Mucosa of descending colon (tissue), 3 donors: ENCODE measurements around the gene PEAK1. TPM values are rescaled to one million over a fixed set of nuclear protein-coding genes. Genes with fewer than 3 reads are reported as not detected.

ENCODE experiments used
- ATAC-seq: fragments of 200-7000 bp; cut with Tn5 transposase; one replicate; pipeline ENCODE4 v1.9.1; 2020; ENCODE audit warnings: mild to moderate bottlenecking, moderate library complexity
- DNase-seq, 3 donors: peaks; one replicate each; pipeline ENCODE4 v3.0.0-alpha.2; 2020
- H3K36me3 ChIP-seq: fragments of 200-600 bp; one replicate; pipeline ENCODE4 v1.8.0; 2021; ENCODE audit warnings: low read depth, mild to moderate bottlenecking
- H3K4me1 ChIP-seq: fragments of 200-600 bp; one replicate; pipeline ENCODE4 v1.8.0; 2021; ENCODE audit warnings: low read depth, mild to moderate bottlenecking
- H3K4me3 ChIP-seq: fragments of 200-600 bp; one replicate; pipeline ENCODE4 v1.8.0; 2021; ENCODE audit warnings: mild to moderate bottlenecking
- H3K9me3 ChIP-seq: fragments of 200-600 bp; one replicate; pipeline ENCODE4 v1.8.0; 2021; ENCODE audit warnings: mild to moderate bottlenecking
- intact Hi-C, 2 donors: fragments of 100-400 bp; cut with DNase I in 1 of 2; cut with micrococcal nuclease in 1 of 2; formaldehyde crosslinking; loops; one replicate each; pipeline versions ENCODE4 v1.11.0 to v1.11.1; 2022; cut with DNase I, micrococcal nuclease
- total RNA-seq, 3 donors: library from RNA; stranded (reverse); fragmentation: NEBNext Ultra II Directional in 2 of 3; extraction: Animal tissue kit (Norgen Biotek cat#: 25700) in 2 of 3; gene quantifications; one replicate each; pipeline versions ENCODE4 v1.2.1 to v1.2.4, GENCODE V29; 2021 to 2023
- TF ChIP-seq, protein P1 (sequence below): fragments of 200-600 bp; IDR thresholded peaks from one replicate; pipeline ENCODE4 v1.8.0; 2022; ENCODE audit warnings: antibody characterized with exemption, mild to moderate bottlenecking
- donor health status: DM: no; HTN: no; CAD: no; lungs with moderate emphysema.
- donor health status: DM: no; HTN: no; CAD: no.
- donor health status: DM: no; HTN: yes; CAD: no.

The PEAK1 gene
- total RNA-seq, 3 donors from 2014 or later = 47.9 to 75.3 (median 65.7) TPM

DNA sequence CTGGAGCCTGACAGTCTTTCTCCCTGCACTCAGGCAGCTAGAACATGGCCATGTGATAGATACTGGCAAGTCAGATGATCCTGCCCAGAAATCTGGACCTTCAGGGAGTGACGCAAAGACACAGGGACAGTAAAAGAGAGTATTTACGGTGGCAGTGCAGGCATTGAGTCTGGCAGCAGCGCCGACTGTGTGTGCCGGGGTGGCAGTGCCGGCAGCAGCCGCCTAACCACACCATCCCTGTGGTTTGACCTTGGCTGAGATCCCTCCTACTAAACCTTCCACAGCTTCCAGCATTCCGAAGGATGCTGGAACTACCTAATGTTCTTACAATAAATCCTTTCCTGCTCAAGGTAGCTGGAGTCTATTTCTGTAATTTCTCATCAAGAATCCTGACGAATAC is 344.4 kb downstream of the PEAK1 start:
- intact Hi-C loops = no loop called here
- no peaks in the 10 kb centered on the region for H3K9me3 ChIP-seq
- H3K4me3 ChIP-seq = no peak overlapping the region
- TF ChIP-seq, protein P1, sequence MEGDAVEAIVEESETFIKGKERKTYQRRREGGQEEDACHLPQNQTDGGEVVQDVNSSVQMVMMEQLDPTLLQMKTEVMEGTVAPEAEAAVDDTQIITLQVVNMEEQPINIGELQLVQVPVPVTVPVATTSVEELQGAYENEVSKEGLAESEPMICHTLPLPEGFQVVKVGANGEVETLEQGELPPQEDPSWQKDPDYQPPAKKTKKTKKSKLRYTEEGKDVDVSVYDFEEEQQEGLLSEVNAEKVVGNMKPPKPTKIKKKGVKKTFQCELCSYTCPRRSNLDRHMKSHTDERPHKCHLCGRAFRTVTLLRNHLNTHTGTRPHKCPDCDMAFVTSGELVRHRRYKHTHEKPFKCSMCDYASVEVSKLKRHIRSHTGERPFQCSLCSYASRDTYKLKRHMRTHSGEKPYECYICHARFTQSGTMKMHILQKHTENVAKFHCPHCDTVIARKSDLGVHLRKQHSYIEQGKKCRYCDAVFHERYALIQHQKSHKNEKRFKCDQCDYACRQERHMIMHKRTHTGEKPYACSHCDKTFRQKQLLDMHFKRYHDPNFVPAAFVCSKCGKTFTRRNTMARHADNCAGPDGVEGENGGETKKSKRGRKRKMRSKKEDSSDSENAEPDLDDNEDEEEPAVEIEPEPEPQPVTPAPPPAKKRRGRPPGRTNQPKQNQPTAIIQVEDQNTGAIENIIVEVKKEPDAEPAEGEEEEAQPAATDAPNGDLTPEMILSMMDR = no peak
- no peaks in the 10 kb centered on the region for H3K36me3 ChIP-seq
- ATAC-seq (peak; percentile 33), DNase-seq (no peak)
- peaks cover 5% of the 10 kb centered on the region for H3K4me1 ChIP-seq

DNA sequence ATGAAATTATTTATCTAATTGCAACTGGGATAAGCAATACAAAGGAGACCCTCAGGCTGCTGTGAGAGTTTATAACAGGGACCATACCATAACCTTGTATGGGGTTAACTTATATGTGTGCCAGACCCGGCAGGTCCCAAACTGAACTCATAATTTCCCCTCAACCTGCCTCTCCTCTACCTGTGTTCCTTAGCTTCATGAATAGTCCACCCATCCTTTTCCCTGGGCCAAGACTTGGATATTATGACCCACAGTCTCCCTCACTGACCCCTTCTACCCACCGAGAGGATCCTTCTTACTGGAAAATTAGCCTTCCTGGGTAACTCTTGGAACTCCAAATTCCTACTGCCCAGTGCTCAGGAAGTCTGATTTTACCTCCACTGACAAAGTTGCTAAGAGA is 345.6 kb downstream of the PEAK1 start:
- intact Hi-C loops = no loop called here
- TF ChIP-seq, protein P1 = no peak
- DNase-seq (no peak), ATAC-seq (no peak)
- H3K4me1 ChIP-seq = peaks cover 11% of the 10 kb centered on the region
- no peak overlapping the region for H3K4me3 ChIP-seq
- no peaks in the 10 kb centered on the region for H3K36me3 ChIP-seq
- H3K9me3 ChIP-seq = no peaks in the 10 kb centered on the region

DNA sequence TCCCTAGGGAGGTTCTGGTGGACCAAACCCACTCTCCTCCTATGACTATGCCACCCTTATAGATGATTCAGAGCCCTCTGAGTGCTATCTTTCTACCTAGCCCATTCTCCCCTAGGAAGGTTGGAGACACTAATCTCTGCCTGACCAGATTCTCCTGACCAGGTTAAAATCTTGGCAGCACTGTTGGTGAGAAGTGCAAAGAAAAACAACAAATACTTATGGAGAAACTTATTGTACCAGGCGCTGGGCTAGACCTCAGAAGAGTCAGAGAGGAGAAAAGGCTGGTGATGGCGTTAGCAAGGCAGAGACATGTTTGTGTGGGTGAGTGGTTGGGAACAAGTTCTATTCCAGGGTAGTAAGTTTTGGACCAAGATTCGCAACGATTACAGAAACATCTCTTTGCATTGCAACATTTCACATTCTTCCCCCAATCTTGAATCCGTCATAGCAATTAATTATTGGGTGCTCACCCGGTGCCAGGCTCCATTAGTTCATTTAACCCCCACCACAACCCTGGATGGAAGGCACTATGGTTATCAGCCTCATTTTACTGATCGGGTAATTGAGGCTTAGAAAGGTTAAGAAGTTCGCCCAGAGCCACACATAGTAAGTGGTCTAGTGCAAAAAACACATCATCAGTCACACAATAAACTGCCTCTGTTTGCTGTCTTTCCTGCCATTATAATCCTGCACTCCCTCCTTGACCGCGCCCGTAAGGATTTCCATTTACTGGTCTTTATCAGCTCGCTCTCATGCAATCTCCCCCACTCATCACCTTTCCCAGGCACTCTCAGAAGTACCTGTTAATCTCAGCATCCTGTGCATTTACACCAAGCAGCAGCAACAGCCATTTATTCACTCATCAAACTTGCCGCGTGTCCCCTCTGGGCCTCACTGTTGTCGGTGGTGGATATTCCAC is 348.3 kb downstream of the PEAK1 start:
- ATAC-seq (no peak), DNase-seq (no peak)
- H3K36me3 ChIP-seq = no peaks in the 10 kb centered on the region
- intact Hi-C loops = no loop called here
- no peaks in the 10 kb centered on the region for H3K9me3 ChIP-seq
- peaks cover 30% of the 10 kb centered on the region for H3K4me1 ChIP-seq
- H3K4me3 ChIP-seq = no peak overlapping the region
- TF ChIP-seq, protein P1 = no peak

DNA sequence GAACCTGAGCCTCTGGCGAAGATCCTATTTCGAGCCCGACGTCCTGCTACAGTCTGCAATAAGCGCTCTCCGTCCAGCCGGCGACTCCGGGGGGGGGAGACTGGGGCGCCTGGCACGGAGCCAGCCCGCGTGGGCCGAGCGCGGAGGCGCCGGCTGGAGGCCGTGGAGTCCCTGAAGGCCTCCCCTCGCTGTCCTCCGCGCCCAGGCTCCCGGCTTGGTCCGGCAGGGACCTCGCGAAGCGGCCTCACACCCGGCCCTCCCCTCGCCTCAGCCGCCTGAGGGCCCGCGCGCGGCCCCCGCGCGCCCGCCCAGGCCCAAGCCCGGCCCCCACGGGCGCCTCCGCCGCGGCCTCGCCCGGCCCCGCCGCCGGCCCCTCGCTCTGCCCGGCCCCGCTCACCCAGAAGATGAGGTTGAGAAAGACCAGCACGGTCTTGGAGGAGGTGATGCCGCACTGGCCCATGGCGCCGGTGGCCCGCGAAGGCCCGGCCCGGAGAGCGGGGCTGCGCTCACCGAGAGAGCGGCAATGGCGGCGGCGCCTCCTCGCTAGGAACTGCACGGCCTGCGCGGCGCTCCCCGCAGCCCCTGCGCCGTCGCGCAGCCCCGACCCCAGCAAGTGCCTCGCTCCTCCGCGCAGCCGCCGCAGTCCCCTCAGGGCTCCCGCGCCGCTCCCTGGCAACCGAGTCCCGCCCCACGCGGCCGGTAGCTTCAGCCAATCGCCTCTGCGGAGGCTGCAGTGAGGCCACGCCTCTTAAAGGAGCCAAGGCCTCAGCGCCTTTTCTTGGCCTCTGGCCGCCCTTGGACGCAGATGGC is 349.2 kb downstream of the PEAK1 start, which contains the start of gene TSPAN3:
Gene TSPAN3 (minus strand): TSS at position 615 of the 810 bp plus-strand sequence. CDS start 155 bp downstream, at position 460.
- ATAC-seq (peak; percentile 81), DNase-seq (peak; percentile 93 to 96 (median 96))
- intact Hi-C loops = no loop called here
- TF ChIP-seq, protein P1 = no peak
- H3K4me3 ChIP-seq = peak within 1 kb of the TSS; percentile 82
- peaks cover 37% of the 10 kb centered on the region for H3K4me1 ChIP-seq
- H3K36me3 ChIP-seq = no peaks in the 10 kb centered on the region
- H3K9me3 ChIP-seq = no peaks in the 10 kb centered on the region

DNA sequence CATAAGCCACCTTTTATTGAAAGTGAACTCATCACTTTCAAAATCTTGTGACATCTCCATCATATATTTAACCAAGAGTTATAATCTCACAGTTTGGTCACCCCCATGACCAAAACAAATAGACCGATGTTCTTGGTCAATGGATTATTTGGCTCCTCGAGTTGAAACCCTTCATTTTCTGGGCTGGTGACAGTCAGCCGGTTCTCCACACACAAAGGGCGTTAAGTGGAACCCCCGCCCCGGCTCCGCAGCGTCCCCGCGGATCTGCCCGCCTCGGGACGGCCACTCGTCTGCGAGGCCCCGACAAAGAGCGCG is 349.8 kb downstream of the PEAK1 start:
- Histone ChIP-seq H3K36me3 (no peaks in the 10 kb centered on the region), H3K4me1 (peaks cover 41% of the 10 kb centered on the region), H3K4me3 (peak overlapping the region; percentile 82), H3K9me3 (no peaks in the 10 kb centered on the region)
- no peak for ATAC-seq
- no peak for DNase-seq
- intact Hi-C loops = no loop called here
- TF ChIP-seq, protein P1 = no peak
